ENCODE measurements around the gene ENTR1. TPM values are rescaled to one million over a fixed set of nuclear protein-coding genes. Genes with fewer than 3 reads are reported as not detected.

The ENTR1 gene
- total and polyA plus RNA-seq, 2 donors (not counting 1 experiment from before 2014, with no cell fraction given): 77.7 to 86.3 TPM

- Mint-ChIP-seq H3K27ac (no peak overlapping the region), H3K4me3 (no peak overlapping the region), H3K9me3 (ENCODE audit: insufficient read depth) (no peaks in the 10 kb centered on the region), H3K4me1 (no peaks in the 10 kb centered on the region), H3K27me3 (no peaks in the 10 kb centered on the region)
- H3K9ac ChIP-seq (ENCODE audit: low read length): no peak overlapping the region
- WGBS (ENCODE audit: insufficient coverage): 91% methylated on average over 21 of the region's 21 CpGs
- H3K36me3 ChIP-seq (replicated peaks in 1 of 2; ENCODE audit: control extremely low read depth in 1 of 2, control insufficient read depth in 1 of 2, extremely low read depth in 1 of 2, insufficient read depth in 2 of 2, low read length in 1 of 2): peaks cover 1 to 81% of the 10 kb centered on the region in 2 experiments
- peaks cover 8% of the 10 kb centered on the region for H4K20me1 ChIP-seq (ENCODE audit: control insufficient read depth, insufficient read depth, low read length, poor library complexity, severe bottlenecking)
- TF ChIP-seq CTCF (IDR thresholded peaks at IDR 0.05) (no peak), EZH2 (IDR thresholded peaks at IDR 0.05; ENCODE audit: borderline replicate concordance, insufficient read depth, low read depth, low read length, poor library complexity, severe bottlenecking) (no peak)
- no peaks in the 10 kb centered on the region for H3K4me1 ChIP-seq (ENCODE audit: control insufficient read depth in 2 of 2, insufficient read depth in 2 of 2, low read length in 2 of 2)
- no peaks in the 10 kb centered on the region for H3K9me3 ChIP-seq (ENCODE audit: control extremely low read depth in 1 of 3, control insufficient read depth in 2 of 3, insufficient read depth in 1 of 3, low read length in 2 of 3)
- no peaks in the 10 kb centered on the region for H3K27me3 ChIP-seq (replicated peaks in 1 of 4; ENCODE audit: control extremely low read depth in 1 of 4, control insufficient read depth in 3 of 4, insufficient read depth in 4 of 4, low read length in 3 of 4)
- ChIA-PET POLR2A (interaction anchor here (1.1 kb wide), 1 partner anchor 11 kb away, joined by 3 read pairs; no protein-coding TSS in a partner anchor), CTCF (no interaction called here)
- H3K27ac ChIP-seq (ENCODE audit: low read length in 2 of 2): no peak overlapping the region
- H3K4me3 ChIP-seq (ENCODE audit: control extremely low read depth in 1 of 5, extremely low read depth in 1 of 5, insufficient read depth in 1 of 5, low read depth in 2 of 5, low read length in 4 of 5): no peak overlapping the region
- DNase-seq (no peak), ATAC-seq (ENCODE audit: low read depth) (no peak)
- intact Hi-C loops (cut with micrococcal nuclease): no loop called here
- peaks cover 15% of the 10 kb centered on the region for H3K79me2 ChIP-seq (ENCODE audit: control insufficient read depth, insufficient read depth, low read length)
- H2AFZ ChIP-seq (ENCODE audit: insufficient read depth, low read depth, low read length, poor library complexity, severe bottlenecking): no peak overlapping the region
- H3K4me2 ChIP-seq (replicated peaks; ENCODE audit: low read depth, low read length, poor library complexity, severe bottlenecking): no peak overlapping the region
Measured at GRCh38 chr9:136392538-136393449, 17.6 kb downstream of the ENTR1 start.

Data from B cell (primary cell).